Measurements from ENCODE around the gene TMTC3. TPM values are rescaled to one million over a fixed set of nuclear protein-coding genes. Genes with fewer than 3 reads are reported as not detected.

The TMTC3 gene
- total and polyA plus RNA-seq, 2 of the 4 experiments (the other 2 are of a cell fraction): 3.7 to 44.3 TPM

DNA sequence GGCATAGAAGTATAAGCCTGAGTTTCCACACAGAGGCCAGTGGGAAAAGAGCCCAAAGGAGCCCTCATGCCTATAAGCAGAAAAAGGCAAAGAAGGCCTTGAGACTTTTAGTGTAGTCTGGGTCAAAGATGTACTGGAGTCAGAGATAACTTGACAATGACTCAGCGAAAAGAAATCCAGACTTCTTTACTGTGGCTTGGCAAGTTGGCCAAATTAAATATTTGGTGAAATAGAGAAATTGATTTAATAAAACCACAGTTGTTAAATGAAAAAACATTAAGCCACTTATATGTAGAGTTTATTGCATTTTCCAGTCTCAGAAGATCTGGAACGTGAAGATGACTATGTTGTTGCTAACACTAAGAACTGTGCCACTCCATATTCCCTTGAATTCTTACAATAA is 105.1 kb downstream of the TMTC3 start:
- Histone ChIP-seq H2AFZ (replicated peaks; ENCODE audit: low read length, poor library complexity) (no peak overlapping the region), H4K20me1 (ENCODE audit: insufficient read depth, low read length) (no peaks in the 10 kb centered on the region), H3K4me1 (ENCODE audit: control insufficient read depth, insufficient read depth, low read length) (peaks cover 3% of the 10 kb centered on the region), H2AK5ac (ENCODE audit: low read depth, low read length) (peak overlapping the region; percentile 5; the same call in 1 of the 2 replicates), H3K18ac (ENCODE audit: low read depth, low read length) (peak overlapping the region; percentile 10; the same call in 1 of the 2 replicates), H2BK120ac (ENCODE audit: low read depth, low read length) (peak overlapping the region; percentile 48; the same call in 1 of the 2 replicates), H3K56ac (ENCODE audit: extremely low read depth, insufficient read depth, low read length) (no peak overlapping the region), H4K8ac (ENCODE audit: low read depth in 2 of 2, low read length in 2 of 2) (peak overlapping the region in 1 of 2 experiments; percentile 17; a peak in 2 of 4 replicates), H3K23ac (ENCODE audit: low read depth, low read length) (no peak overlapping the region), H2AK9ac (replicated peaks; ENCODE audit: low read depth, low read length, poor library complexity) (no peak overlapping the region), H3K9me3 (ENCODE audit: control insufficient read depth, insufficient read depth, low read length) (no peaks in the 10 kb centered on the region), H3K4me2 (ENCODE audit: low read depth, low read length) (no peak overlapping the region), H3K14ac (replicated peaks; ENCODE audit: low read depth, low read length) (0 out of 2 replicates have a peak overlapping the region, but pooled peaks have one; percentile 48), H4K91ac (ENCODE audit: insufficient read depth, low read depth, low read length) (no peak overlapping the region), H3K9ac (ENCODE audit: low read depth, low read length) (no peak overlapping the region), H3K27ac (ENCODE audit: insufficient read depth, low read length) (no peak overlapping the region), H3K36me3 (ENCODE audit: control insufficient read depth, insufficient read depth, low read length) (no peaks in the 10 kb centered on the region), H3K27me3 (ENCODE audit: control insufficient read depth, insufficient read depth, low read length) (no peaks in the 10 kb centered on the region), H3K4me3 (ENCODE audit: insufficient read depth, low read depth, low read length) (no peak overlapping the region), H2BK20ac (ENCODE audit: low read depth, low read length) (no peak overlapping the region; the same call in 1 of the 2 replicates), H3K4ac (ENCODE audit: low read depth, low read length) (no peak overlapping the region; the same call in 1 of the 2 replicates), H4K5ac (ENCODE audit: low read depth, low read length) (no peak overlapping the region), H3K9me1 (ENCODE audit: insufficient read depth, low read length) (no peaks in the 10 kb centered on the region; the same call in 1 of the 2 replicates), H2BK15ac (ENCODE audit: low read depth, low read length) (peak overlapping the region; percentile 63; the same call in 2 of the 3 replicates), H2BK5ac (ENCODE audit: low read depth, low read length, poor library complexity, severe bottlenecking) (peak overlapping the region; percentile 51), H3K79me1 (ENCODE audit: low read depth in 1 of 2, low read length in 2 of 2) (no peaks in the 10 kb centered on the region)
- intact Hi-C loops (cut with micrococcal nuclease): no loop called here
- no TSS peak for BruUV-seq (replicated peaks)
- CTCF ChIA-PET: no interaction called here
- dilution Hi-C loops (cut with HindIII; ENCODE audit: low sequenced_read_pairs, unreplicated experiment): no loop called here
- POLR2A ChIA-PET (ENCODE audit: unreplicated experiment): no interaction called here
- ATAC-seq (ENCODE audit: low read depth): peak; percentile 79
- TF ChIP-seq MAFK (IDR thresholded peaks at IDR 0.05; ENCODE audit: low read depth, low read length) (peak; percentile 84), NFE2L2 (IDR thresholded peaks at IDR 0.05; ENCODE audit: low read depth, low read length) (peak; percentile 99), CEBPB (IDR thresholded peaks at IDR 0.05; ENCODE audit: low read depth, low read length) (no peak), SMC3 (IDR thresholded peaks at IDR 0.05; ENCODE audit: low read depth, low read length) (no peak)
- peak; percentile 84 for DNase-seq
- in situ Hi-C loops (cut with MboI; ENCODE audit: low sequenced_read_pairs): no loop called here
- no CpG with 5 or more reads among the region's 2 CpGs for WGBS, 2 experiments (ENCODE audit: extremely low coverage in 2 of 2, insufficient read length in 1 of 2)

All from IMR-90 (cell line).